ENCODE data around the gene SLC7A11. TPM values are rescaled to one million over a fixed set of nuclear protein-coding genes. Genes with fewer than 3 reads are reported as not detected.

SLC7A11 gene
- total RNA-seq, 1 donor from 2014 or later = 26.5 TPM

GRCh38 chr4:138178566-138178965 lies 63.6 kb downstream of the SLC7A11 start:
- no peak for TF ChIP-seq CTCF (IDR thresholded peaks at IDR 0.05)
- Mint-ChIP-seq H3K27me3 (ENCODE audit: unreplicated experiment) (no peaks in the 10 kb centered on the region), H3K4me1 (ENCODE audit: unreplicated experiment) (peaks cover 5% of the 10 kb centered on the region), H3K36me3 (ENCODE audit: unreplicated experiment) (peaks cover 65% of the 10 kb centered on the region), H3K27ac (ENCODE audit: unreplicated experiment) (no peak overlapping the region), H3K9me3 (ENCODE audit: unreplicated experiment) (no peaks in the 10 kb centered on the region), H3K4me3 (ENCODE audit: unreplicated experiment) (no peak overlapping the region)
- no peak for DNase-seq (ENCODE audit: extremely low spot score, unreplicated experiment)

- no peak for DNase-seq (ENCODE audit: extremely low spot score, unreplicated experiment)
- Mint-ChIP-seq H3K4me1 (ENCODE audit: unreplicated experiment) (peaks cover 3% of the 10 kb centered on the region), H3K27ac (ENCODE audit: unreplicated experiment) (no peak overlapping the region), H3K27me3 (ENCODE audit: unreplicated experiment) (no peaks in the 10 kb centered on the region), H3K9me3 (ENCODE audit: unreplicated experiment) (no peaks in the 10 kb centered on the region), H3K4me3 (ENCODE audit: unreplicated experiment) (no peak overlapping the region), H3K36me3 (ENCODE audit: unreplicated experiment) (peaks cover 65% of the 10 kb centered on the region)
- no peak for TF ChIP-seq CTCF (IDR thresholded peaks at IDR 0.05)
Observed at GRCh38 chr4:138177278-138177968, 64.7 kb downstream of the SLC7A11 start.

GRCh38 chr4:138174981-138175794 lies 67.0 kb downstream of the SLC7A11 start:
- Mint-ChIP-seq H3K4me1 (ENCODE audit: unreplicated experiment) (peaks cover 1% of the 10 kb centered on the region), H3K27ac (ENCODE audit: unreplicated experiment) (no peak overlapping the region), H3K36me3 (ENCODE audit: unreplicated experiment) (peaks cover 68% of the 10 kb centered on the region), H3K4me3 (ENCODE audit: unreplicated experiment) (no peak overlapping the region), H3K27me3 (ENCODE audit: unreplicated experiment) (no peaks in the 10 kb centered on the region), H3K9me3 (ENCODE audit: unreplicated experiment) (no peaks in the 10 kb centered on the region)
- no peak for TF ChIP-seq CTCF (IDR thresholded peaks at IDR 0.05)
- DNase-seq (ENCODE audit: extremely low spot score, unreplicated experiment) = no peak

- no peak overlapping the region for H3K27ac Mint-ChIP-seq (ENCODE audit: unreplicated experiment)
- H3K36me3 Mint-ChIP-seq (ENCODE audit: unreplicated experiment) = peaks cover 3% of the 10 kb centered on the region
- no peaks in the 10 kb centered on the region for H3K9me3 Mint-ChIP-seq (ENCODE audit: unreplicated experiment)
- no peaks in the 10 kb centered on the region for H3K27me3 Mint-ChIP-seq (ENCODE audit: unreplicated experiment)
- no peak overlapping the region for H3K4me3 Mint-ChIP-seq (ENCODE audit: unreplicated experiment)
- no peak for DNase-seq (ENCODE audit: extremely low spot score, unreplicated experiment)
- peaks cover 4% of the 10 kb centered on the region for H3K4me1 Mint-ChIP-seq (ENCODE audit: unreplicated experiment)
- no peak for TF ChIP-seq CTCF (IDR thresholded peaks at IDR 0.05)
Observed at GRCh38 chr4:138164208-138164607, 77.9 kb downstream of the SLC7A11 start.

- Mint-ChIP-seq H3K4me3 (ENCODE audit: unreplicated experiment) (no peak overlapping the region), H3K36me3 (ENCODE audit: unreplicated experiment) (peaks cover 1% of the 10 kb centered on the region), H3K27ac (ENCODE audit: unreplicated experiment) (no peak overlapping the region), H3K9me3 (ENCODE audit: unreplicated experiment) (no peaks in the 10 kb centered on the region), H3K4me1 (ENCODE audit: unreplicated experiment) (peaks cover 10% of the 10 kb centered on the region), H3K27me3 (ENCODE audit: unreplicated experiment) (no peaks in the 10 kb centered on the region)
- no peak for DNase-seq (ENCODE audit: extremely low spot score, unreplicated experiment)
- TF ChIP-seq CTCF (IDR thresholded peaks at IDR 0.05) = no peak
Observed at GRCh38 chr4:138163171-138163570, 79.0 kb downstream of the SLC7A11 start.

Measured in osteocyte (in vitro differentiated cells).